Kidney (tissue), 14 donors: ENCODE measurements around the gene ATG101. TPM values are rescaled to one million over a fixed set of nuclear protein-coding genes. Genes with fewer than 3 reads are reported as not detected.

Experiments
- DNase-seq, 5 donors: peaks; one replicate each; pipeline ENCODE4 v3.0.0-alpha.2; 2013 to 2020
- FAIRE-seq: peaks from 2 replicates; lab custom pipeline; 2012; peaks lifted over from hg19 to GRCh38; lab: Jason Lieb, UNC
- H3K27ac ChIP-seq, 2 donors: one replicate each; pipeline ENCODE4 v1.7.0; 2013; ENCODE audit warnings: low read depth in 2 of 2, low read length in 2 of 2, inconsistent platforms in 1 of 2
- H3K27me3 ChIP-seq: one replicate; pipeline ENCODE4 v1.7.1; 2013; ENCODE audit warnings: low read length, inconsistent platforms; ENCODE audit not compliant: control insufficient read depth, insufficient read depth
- H3K36me3 ChIP-seq, 3 donors: one replicate each; pipeline versions ENCODE4 v1.7.0 to v1.7.1; 2013; ENCODE audit warnings: low read length in 3 of 3, control low read depth in 1 of 3, inconsistent platforms in 1 of 3; ENCODE audit not compliant: insufficient read depth in 3 of 3, control insufficient read depth in 2 of 3
- H3K4me1 ChIP-seq, 3 donors: one replicate each; pipeline versions ENCODE4 v1.7.0 to v1.7.1; 2013; ENCODE audit warnings: low read length in 3 of 3, inconsistent platforms in 1 of 3, low read depth in 1 of 3; ENCODE audit not compliant: control insufficient read depth in 2 of 3, insufficient read depth in 2 of 3
- H3K4me3 ChIP-seq, 3 donors: one replicate each; pipeline versions ENCODE4 v1.7.0 to v1.8.1; 2013; ENCODE audit warnings: low read length in 3 of 3, control low read depth in 1 of 3, inconsistent platforms in 1 of 3
- H3K9ac ChIP-seq, 3 donors: one replicate each; pipeline versions ENCODE4 v1.7.0 to v1.7.1; 2013; ENCODE audit warnings: low read length in 3 of 3, control low read depth in 1 of 3, inconsistent platforms in 1 of 3
- H3K9me3 ChIP-seq, 3 donors: one replicate each; pipeline versions ENCODE4 v1.7.0 to v1.7.1; 2013; ENCODE audit warnings: low read length in 3 of 3, control low read depth in 1 of 3, inconsistent platforms in 1 of 3; ENCODE audit not compliant: control insufficient read depth in 2 of 3, insufficient read depth in 1 of 3
- intact Hi-C: fragments of 100-400 bp; cut with DNase I; formaldehyde crosslinking; loops from one replicate; pipeline ENCODE4 v1.11.1; 2022
- polyA plus RNA-seq: library from polyadenylated mRNA; stranded (reverse); fragments of 350-450 nt; fragmentation: Illumina TruSeq; extraction: RNeasy Lipid Tissue Mini Kit (QIAGEN cat#74804); gene quantifications from one replicate; pipeline ENCODE4 v1.2.3, GENCODE V29; 2014; ENCODE audit warnings: low read depth, low replicate concordance; ENCODE audit not compliant: insufficient read depth
- total RNA-seq: library from RNA; stranded (reverse); fragmentation: NEBNext Ultra II Directional; extraction: Animal tissue kit (Norgen Biotek cat#: 25700); gene quantifications from one replicate; pipeline ENCODE4 v1.2.1, GENCODE V29; 2021
- TF ChIP-seq, protein P1 (sequence below): IDR thresholded peaks from 3 replicates; pipeline ENCODE4 v1.5.1; 2012; ENCODE audit warnings: mild to moderate bottlenecking, moderate library complexity, borderline replicate concordance; ENCODE audit not compliant: insufficient read depth; ENCODE audit errors: extremely low read depth
- donor health status: control.
- donor health status: control.
- donor health status: control.
- donor health status: control.
- donor health status: control.
- donor health status: DM: yes; HTN: yes; CAD: no.
- donor health status: Normal renal cell carcinoma (clear cell type).

Gene ATG101
- total and polyA plus RNA-seq, 2 donors from 2014 or later: 32.1 to 53.0 TPM

DNA sequence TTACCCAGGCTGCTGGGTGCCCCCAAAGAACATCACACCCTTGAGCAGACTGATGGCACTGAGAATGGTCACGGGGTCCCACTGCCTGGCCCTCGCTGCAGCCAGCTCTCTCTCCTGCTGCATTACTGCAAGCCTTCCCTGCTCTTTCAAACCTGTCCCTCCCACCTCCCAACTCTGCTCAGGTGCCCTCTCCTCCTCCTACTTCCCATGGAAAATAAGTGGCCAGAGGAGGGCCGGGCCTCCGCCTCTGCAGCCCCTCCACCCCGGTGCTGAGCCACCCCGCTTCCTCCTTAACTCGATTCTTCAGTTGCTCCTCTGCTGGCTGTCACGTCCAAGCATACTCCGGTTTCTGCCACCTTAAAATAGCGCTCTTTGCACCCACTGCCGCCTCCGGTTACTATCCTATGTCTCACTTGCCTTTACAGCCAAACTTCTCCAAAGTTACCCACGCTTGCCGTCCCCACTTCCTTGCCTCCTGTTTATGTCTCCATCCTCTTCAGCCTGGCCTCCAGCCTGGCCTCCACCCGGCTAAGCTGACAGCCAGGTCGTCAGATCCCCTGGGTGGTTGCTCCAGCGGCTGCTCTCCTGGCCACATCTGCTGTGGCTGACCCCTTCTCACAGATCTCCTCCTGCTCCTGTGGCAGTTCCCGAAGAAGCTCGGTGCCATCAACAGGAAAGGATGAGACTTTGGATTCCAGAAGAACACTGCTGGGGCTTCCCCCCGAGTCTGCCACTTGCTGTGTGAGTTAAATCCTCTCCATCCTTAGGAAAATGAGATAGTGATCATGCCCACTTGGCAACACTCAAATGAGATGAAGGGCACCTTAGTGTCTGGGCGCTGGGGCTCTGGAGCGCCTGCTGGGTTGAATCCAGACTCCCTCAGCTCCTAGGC lies 17.4 kb downstream of the ATG101 start:
- Histone ChIP-seq H3K4me3 (no peak overlapping the region), H3K27me3 (no peaks in the 10 kb centered on the region), H3K27ac (no peak overlapping the region), H3K36me3 (no peaks in the 10 kb centered on the region), H3K4me1 (peaks cover 0 to 9% (median 0%) of the 10 kb centered on the region in 3 donors), H3K9me3 (no peaks in the 10 kb centered on the region), H3K9ac (no peak overlapping the region)
- TF ChIP-seq, protein P1, sequence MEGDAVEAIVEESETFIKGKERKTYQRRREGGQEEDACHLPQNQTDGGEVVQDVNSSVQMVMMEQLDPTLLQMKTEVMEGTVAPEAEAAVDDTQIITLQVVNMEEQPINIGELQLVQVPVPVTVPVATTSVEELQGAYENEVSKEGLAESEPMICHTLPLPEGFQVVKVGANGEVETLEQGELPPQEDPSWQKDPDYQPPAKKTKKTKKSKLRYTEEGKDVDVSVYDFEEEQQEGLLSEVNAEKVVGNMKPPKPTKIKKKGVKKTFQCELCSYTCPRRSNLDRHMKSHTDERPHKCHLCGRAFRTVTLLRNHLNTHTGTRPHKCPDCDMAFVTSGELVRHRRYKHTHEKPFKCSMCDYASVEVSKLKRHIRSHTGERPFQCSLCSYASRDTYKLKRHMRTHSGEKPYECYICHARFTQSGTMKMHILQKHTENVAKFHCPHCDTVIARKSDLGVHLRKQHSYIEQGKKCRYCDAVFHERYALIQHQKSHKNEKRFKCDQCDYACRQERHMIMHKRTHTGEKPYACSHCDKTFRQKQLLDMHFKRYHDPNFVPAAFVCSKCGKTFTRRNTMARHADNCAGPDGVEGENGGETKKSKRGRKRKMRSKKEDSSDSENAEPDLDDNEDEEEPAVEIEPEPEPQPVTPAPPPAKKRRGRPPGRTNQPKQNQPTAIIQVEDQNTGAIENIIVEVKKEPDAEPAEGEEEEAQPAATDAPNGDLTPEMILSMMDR: no peak
- DNase-seq: peak in 1 of 5 donors; percentile 39
- FAIRE-seq: no peak
- intact Hi-C loops: no loop called here

DNA sequence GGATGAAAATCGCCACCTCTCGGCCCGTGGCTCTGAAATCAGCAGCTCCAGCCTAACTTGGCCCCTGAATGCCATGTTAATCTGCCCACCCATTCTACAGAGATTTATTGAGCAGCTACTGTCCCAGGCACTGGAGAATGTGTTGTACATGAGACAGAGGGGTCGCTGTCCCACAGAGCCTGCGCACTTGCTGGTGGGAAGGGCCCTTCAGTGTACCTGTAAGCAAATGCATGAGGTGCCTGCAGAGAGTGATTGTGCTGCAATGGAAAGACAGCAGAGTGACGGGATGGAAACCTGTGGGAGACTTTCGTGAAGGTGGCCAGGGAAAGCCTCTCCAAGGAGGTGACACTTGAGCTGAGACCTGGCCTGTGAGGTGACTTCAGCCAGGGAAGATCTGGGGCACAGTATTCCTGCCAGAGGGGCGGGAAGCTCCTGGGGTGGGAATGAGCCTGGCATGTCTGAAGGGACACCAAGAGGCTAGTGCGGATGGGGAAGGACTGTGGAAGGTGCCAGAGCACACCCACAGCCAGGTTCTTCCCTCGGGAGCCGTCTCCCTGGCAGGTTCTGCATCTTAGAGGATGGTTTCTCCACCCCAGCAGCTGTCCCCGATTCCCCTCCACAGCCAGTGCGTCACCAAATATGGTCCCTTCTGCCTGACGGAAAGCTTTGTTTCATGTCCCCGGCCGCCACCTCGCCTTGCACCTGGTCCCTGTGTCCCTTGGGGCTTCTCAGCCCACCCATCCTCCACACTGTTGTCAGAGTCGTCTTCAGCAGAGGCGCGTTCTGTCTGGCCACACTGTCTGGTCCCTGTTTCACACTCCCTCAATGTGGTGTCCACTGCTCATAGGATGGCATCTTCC lies 18.4 kb downstream of the ATG101 start:
- Histone ChIP-seq H3K4me3 (no peak overlapping the region), H3K27me3 (no peaks in the 10 kb centered on the region), H3K9me3 (no peaks in the 10 kb centered on the region), H3K36me3 (no peaks in the 10 kb centered on the region), H3K4me1 (peaks cover 0 to 4% (median 2%) of the 10 kb centered on the region in 3 donors), H3K9ac (no peak overlapping the region), H3K27ac (no peak overlapping the region)
- DNase-seq (peak in 1 of 5 donors; percentile 48), FAIRE-seq (no peak)
- TF ChIP-seq, protein P1: no peak
- intact Hi-C loops: no loop called here

DNA sequence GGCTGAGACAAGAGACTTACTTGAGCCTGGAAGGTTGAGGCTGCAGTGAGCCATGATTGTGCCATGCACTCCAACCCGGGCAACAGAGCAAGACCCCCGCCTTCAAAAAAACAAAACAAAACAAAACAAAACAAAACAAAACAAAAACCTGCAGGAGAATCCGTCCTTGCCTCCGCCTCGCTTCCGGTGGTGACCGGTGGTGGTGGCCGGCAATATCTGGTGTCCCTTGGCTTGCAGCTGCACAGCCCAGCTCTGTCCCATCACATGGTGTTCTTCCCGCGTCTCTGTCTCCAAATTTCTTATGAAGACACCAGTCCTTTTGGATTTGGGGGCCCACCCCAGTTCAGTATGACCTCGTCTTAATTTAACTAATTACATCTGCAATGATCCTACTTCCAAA lies 19.7 kb downstream of the ATG101 start:
- no peaks in the 10 kb centered on the region for H3K9me3 ChIP-seq
- H3K27me3 ChIP-seq: no peaks in the 10 kb centered on the region
- DNase-seq: peak in 1 of 5 donors; percentile 43
- intact Hi-C loops: no loop called here
- H3K9ac ChIP-seq: no peak overlapping the region
- peaks cover 0 to 4% (median 0%) of the 10 kb centered on the region in 3 donors for H3K4me1 ChIP-seq
- no peaks in the 10 kb centered on the region for H3K36me3 ChIP-seq
- no peak overlapping the region for H3K27ac ChIP-seq
- H3K4me3 ChIP-seq: no peak overlapping the region
- TF ChIP-seq, protein P1: no peak
- FAIRE-seq: no peak
